ENCODE measurements around the gene PRKAG3. TPM values are rescaled to one million over a fixed set of nuclear protein-coding genes. Genes with fewer than 3 reads are reported as not detected.

PRKAG3 gene
- total and polyA plus RNA-seq, 2 donors (not counting 1 experiment from before 2014, with no cell fraction given) = not detected

DNA sequence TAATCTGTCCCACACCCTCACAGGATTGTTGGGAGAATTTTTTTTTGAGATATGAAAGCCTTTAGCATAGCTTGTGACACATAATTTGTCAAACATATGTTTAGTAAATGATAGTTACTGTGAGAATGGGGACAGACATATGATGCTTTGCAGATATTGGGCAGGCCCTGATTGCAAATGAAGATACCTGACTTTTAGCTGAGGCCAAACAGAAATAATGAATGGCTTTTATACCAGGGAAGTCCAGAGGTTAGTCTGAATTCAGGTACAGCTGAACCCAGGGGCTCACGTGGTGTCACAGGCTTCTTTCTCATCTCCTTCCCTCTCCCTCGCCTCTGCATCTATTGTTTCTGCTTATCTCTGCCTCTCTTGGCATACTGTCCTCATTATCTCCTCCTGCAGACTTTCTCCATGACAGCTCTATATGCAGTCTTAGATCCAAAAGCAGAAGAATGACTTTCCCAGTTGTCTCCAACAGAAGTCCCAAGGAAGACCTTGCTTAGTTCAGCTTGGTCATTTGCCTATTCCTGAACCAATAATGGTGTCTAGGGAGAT, 44.2 kb upstream of the PRKAG3 start:
- ChIA-PET CTCF (interaction anchor here (0.8 to 23.0 kb wide), 31 partner anchors 8 to 602 kb away, joined by 3 to 1627 read pairs (median 5); partner anchors contain the start of genes CDK5R2 and TTLL4), POLR2A (interaction anchor here (1.4 to 15.0 kb wide), 3 partner anchors 11 to 104 kb away, joined by 3 to 490 read pairs (median 3); no protein-coding TSS in a partner anchor)
- no peak overlapping the region for H3K4me3 Mint-ChIP-seq
- no peak for ATAC-seq (ENCODE audit: low read depth)
- Histone ChIP-seq H3K4me3 (ENCODE audit: control extremely low read depth in 1 of 5, extremely low read depth in 1 of 5, insufficient read depth in 1 of 5, low read depth in 2 of 5, low read length in 4 of 5) (no peak overlapping the region), H3K27me3 (replicated peaks in 1 of 4; ENCODE audit: control extremely low read depth in 1 of 4, control insufficient read depth in 3 of 4, insufficient read depth in 4 of 4, low read length in 3 of 4) (peaks cover 0 to 42% (median 17%) of the 10 kb centered on the region in 4 experiments), H3K4me2 (replicated peaks; ENCODE audit: low read depth, low read length, poor library complexity, severe bottlenecking) (no peak overlapping the region), H3K9me3 (ENCODE audit: control extremely low read depth in 1 of 3, control insufficient read depth in 2 of 3, insufficient read depth in 1 of 3, low read length in 2 of 3) (no peaks in the 10 kb centered on the region), H4K20me1 (ENCODE audit: control insufficient read depth, insufficient read depth, low read length, poor library complexity, severe bottlenecking) (no peaks in the 10 kb centered on the region), H3K27ac (ENCODE audit: low read length in 2 of 2) (no peak overlapping the region), H3K79me2 (ENCODE audit: control insufficient read depth, insufficient read depth, low read length) (peaks cover 2% of the 10 kb centered on the region), H3K4me1 (ENCODE audit: control insufficient read depth in 2 of 2, insufficient read depth in 2 of 2, low read length in 2 of 2) (peaks cover 51 to 69% of the 10 kb centered on the region in 2 donors), H3K9ac (ENCODE audit: low read length) (no peak overlapping the region), H2AFZ (ENCODE audit: insufficient read depth, low read depth, low read length, poor library complexity, severe bottlenecking) (no peak overlapping the region), H3K36me3 (replicated peaks in 1 of 2; ENCODE audit: control extremely low read depth in 1 of 2, control insufficient read depth in 1 of 2, extremely low read depth in 1 of 2, insufficient read depth in 2 of 2, low read length in 1 of 2) (no peaks in the 10 kb centered on the region)
- H3K4me1 Mint-ChIP-seq = peaks cover 56% of the 10 kb centered on the region
- DNase-seq = no peak
- TF ChIP-seq EZH2 (IDR thresholded peaks at IDR 0.05; ENCODE audit: borderline replicate concordance, insufficient read depth, low read depth, low read length, poor library complexity, severe bottlenecking) = no peak
- TF ChIP-seq, protein P1, sequence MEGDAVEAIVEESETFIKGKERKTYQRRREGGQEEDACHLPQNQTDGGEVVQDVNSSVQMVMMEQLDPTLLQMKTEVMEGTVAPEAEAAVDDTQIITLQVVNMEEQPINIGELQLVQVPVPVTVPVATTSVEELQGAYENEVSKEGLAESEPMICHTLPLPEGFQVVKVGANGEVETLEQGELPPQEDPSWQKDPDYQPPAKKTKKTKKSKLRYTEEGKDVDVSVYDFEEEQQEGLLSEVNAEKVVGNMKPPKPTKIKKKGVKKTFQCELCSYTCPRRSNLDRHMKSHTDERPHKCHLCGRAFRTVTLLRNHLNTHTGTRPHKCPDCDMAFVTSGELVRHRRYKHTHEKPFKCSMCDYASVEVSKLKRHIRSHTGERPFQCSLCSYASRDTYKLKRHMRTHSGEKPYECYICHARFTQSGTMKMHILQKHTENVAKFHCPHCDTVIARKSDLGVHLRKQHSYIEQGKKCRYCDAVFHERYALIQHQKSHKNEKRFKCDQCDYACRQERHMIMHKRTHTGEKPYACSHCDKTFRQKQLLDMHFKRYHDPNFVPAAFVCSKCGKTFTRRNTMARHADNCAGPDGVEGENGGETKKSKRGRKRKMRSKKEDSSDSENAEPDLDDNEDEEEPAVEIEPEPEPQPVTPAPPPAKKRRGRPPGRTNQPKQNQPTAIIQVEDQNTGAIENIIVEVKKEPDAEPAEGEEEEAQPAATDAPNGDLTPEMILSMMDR (IDR thresholded peaks at IDR 0.05) = no peak
- H3K27ac Mint-ChIP-seq = no peak overlapping the region
- H3K9me3 Mint-ChIP-seq (ENCODE audit: insufficient read depth) = no peaks in the 10 kb centered on the region
- peaks cover 21% of the 10 kb centered on the region for H3K27me3 Mint-ChIP-seq
- intact Hi-C loops (cut with micrococcal nuclease) = loop anchor here (1.0 to 10.0 kb wide), 4 partner anchors 22 to 161 kb away; partner anchors contain the start of gene TTLL4
- 44% methylated on average over 2 of the region's 2 CpGs for WGBS (ENCODE audit: insufficient coverage)

Data from B cell (primary cell).